ENCODE data around the gene NDFIP1.

DNA sequence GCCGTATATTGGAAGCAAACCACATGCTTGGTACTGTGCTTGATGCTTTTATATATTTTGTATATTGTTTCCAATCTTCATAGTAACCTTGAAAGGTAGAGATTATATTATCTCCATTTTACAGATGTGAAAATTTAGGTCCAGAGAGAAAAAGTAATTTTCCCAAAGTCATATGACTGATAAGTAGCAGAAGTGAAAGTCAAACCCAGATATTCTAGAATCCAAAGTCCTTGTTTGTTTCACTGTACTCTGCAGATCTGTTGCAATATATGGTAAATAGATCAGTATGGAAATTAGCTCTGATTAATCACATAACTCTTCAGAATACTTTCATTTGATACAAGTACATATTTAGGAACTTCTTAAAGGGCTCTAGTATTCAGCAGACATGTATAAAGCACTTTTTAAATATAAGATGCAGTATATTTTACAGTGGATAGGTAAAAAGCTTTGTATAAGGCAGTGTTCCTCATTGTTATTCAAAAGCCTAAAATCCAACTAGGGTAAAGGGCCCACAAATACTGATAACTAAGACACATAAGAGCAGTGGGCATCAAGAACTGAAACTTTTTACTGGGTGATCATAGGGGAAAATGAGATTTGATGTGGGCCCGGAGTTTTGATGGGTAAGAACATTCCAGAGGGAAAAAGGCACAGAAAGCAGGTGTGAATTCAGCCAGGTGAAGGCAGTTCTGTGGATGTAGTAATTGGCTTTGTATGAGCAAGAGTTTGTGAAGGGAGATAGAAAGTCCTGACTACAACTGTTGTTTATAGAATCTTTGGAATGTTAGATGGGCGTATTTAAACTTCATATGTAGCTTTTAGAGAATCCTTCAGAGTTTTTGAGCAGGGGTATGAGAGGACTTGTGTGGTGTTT, 25.0 kb downstream of the NDFIP1 start:
- TF ChIP-seq EZH2 (IDR thresholded peaks at IDR 0.05; ENCODE audit: borderline replicate concordance, low read depth, low read length, severe bottlenecking): no peak
- TF ChIP-seq, protein P1, sequence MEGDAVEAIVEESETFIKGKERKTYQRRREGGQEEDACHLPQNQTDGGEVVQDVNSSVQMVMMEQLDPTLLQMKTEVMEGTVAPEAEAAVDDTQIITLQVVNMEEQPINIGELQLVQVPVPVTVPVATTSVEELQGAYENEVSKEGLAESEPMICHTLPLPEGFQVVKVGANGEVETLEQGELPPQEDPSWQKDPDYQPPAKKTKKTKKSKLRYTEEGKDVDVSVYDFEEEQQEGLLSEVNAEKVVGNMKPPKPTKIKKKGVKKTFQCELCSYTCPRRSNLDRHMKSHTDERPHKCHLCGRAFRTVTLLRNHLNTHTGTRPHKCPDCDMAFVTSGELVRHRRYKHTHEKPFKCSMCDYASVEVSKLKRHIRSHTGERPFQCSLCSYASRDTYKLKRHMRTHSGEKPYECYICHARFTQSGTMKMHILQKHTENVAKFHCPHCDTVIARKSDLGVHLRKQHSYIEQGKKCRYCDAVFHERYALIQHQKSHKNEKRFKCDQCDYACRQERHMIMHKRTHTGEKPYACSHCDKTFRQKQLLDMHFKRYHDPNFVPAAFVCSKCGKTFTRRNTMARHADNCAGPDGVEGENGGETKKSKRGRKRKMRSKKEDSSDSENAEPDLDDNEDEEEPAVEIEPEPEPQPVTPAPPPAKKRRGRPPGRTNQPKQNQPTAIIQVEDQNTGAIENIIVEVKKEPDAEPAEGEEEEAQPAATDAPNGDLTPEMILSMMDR (IDR thresholded peaks at IDR 0.05; ENCODE audit: borderline replicate concordance, extremely low read depth, low read length, poor library complexity, severe bottlenecking): no peak
